Naive thymus-derived CD8-positive, alpha-beta T cell (primary cell): ENCODE measurements around the gene MRPS12. TPM values are rescaled to one million over a fixed set of nuclear protein-coding genes. Genes with fewer than 3 reads are reported as not detected.

Experiments
- ATAC-seq, 2 donors: fragments of 150-1000 bp; cut with Tn5 transposase in 1 of 2; sonication (Bioruptor Pico), chemical (Tn5 transposase) in 1 of 2; 1 replicate in 1 of 2; 2 replicates in 1 of 2; pipeline ENCODE4 v1.10.0; 2021; ENCODE audit warnings: mild to moderate bottlenecking in 2 of 2, moderate library complexity in 2 of 2
- POLR2A ChIA-PET: fragments of 350-600 bp; sonication (Branson Sonifier 250); formaldehyde crosslinking; loops from one replicate; lab custom pipeline; 2021; ENCODE audit warnings: antibody characterized with exemption; lab: Charles Lee
- DNase-seq, 10 donors: peaks; one replicate each; pipeline versions ENCODE4 v3.0.0 to v3.0.0-alpha.2; 2020 to 2022
- H3K27ac Mint-ChIP-seq, 10 donors: one replicate each; pipeline ENCODE4 v1.8.0; 2020 to 2022; ENCODE audit warnings: mild to moderate bottlenecking in 10 of 10, mixed read lengths in 10 of 10, moderate library complexity in 4 of 10, inconsistent platforms in 1 of 10
- H3K27me3 Mint-ChIP-seq, 5 donors: one replicate each; pipeline ENCODE4 v1.8.0; 2021 to 2022; ENCODE audit warnings: mixed read lengths in 5 of 5
- H3K36me3 Mint-ChIP-seq, 3 donors: one replicate each; pipeline ENCODE4 v1.8.0; 2020 to 2022; ENCODE audit warnings: mixed read lengths in 3 of 3, mild to moderate bottlenecking in 2 of 3, inconsistent platforms in 1 of 3
- H3K4me1 Mint-ChIP-seq, 4 donors: one replicate each; pipeline ENCODE4 v1.8.0; 2021 to 2022; ENCODE audit warnings: mixed read lengths in 4 of 4
- H3K4me3 Mint-ChIP-seq, 10 donors: one replicate each; pipeline ENCODE4 v1.8.0; 2020 to 2022; ENCODE audit warnings: mild to moderate bottlenecking in 10 of 10, mixed read lengths in 10 of 10, moderate library complexity in 6 of 10, inconsistent platforms in 1 of 10
- H3K9me3 Mint-ChIP-seq, 9 donors: one replicate each; pipeline ENCODE4 v1.8.0; 2020 to 2022; ENCODE audit warnings: mixed read lengths in 9 of 9, mild to moderate bottlenecking in 3 of 9, inconsistent platforms in 1 of 9, moderate library complexity in 1 of 9
- polyA plus RNA-seq, 3 donors: library from polyadenylated mRNA; unstranded; fragments of 300-500 nt; fragmentation: Illumina TruSeq; gene quantifications; one replicate each; pipeline ENCODE4 v1.2.3, GENCODE V29; 2021
- total RNA-seq, 8 experiments: library from RNA in 2 of 8; stranded (reverse) in 2 of 8; gene quantifications; one replicate each; pipeline ENCODE4 v1.2.3 and lab custom pipeline; 2021 to 2026

MRPS12 gene
- total and polyA plus RNA-seq, 5 experiments from 2014 or later: 25.6 to 87.7 (median 71.7) TPM

DNA sequence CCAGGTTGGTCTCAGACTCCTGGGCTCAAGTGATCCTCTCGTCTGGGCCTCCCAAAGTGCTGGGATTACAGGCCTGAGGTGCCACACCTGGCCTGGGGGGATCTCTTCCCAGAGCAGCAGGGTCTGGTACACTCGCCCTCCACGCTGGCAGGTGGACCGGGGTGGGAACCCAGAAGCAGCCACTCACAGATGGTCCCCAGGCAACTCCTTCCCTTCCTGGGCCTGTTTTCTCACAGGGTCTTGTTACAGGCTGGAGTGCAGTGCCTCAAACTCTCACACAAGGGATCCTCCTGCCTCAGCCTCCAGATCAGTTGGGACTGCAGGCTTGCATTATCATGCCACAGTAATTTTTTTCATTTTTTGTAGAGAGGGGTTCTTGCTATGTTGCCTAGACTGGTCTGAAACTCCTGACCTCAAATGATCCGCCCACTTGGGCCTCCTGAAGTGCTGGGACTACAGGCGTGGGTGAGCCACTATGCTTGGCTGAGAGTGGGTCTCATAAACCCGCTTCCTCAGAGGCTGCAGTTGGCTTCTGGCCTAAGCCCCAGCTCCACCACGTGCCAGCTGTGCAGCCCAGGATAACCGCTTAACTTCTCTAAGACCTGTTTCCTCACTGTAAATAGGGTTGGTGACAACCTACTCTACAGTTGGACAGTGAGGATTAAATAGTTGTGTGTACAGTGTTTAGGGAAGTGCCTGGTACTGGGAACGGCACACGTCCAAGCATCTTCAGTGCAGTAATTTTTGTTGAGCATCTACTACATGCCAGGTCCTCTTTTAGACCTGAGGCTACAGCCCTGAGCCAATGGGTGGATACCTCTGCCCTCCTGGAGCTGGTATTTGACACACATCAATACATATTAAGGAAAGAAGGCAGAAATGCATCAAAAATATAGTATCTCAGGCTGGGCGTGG, 17.9 kb upstream of the MRPS12 start:
- Mint-ChIP-seq H3K36me3 (peaks cover 0 to 15% (median 3%) of the 10 kb centered on the region in 3 donors), H3K27ac (peak overlapping the region in 3 of 10 donors; percentile 10 to 37 (median 29)), H3K27me3 (no peaks in the 10 kb centered on the region), H3K4me1 (peaks cover 10 to 30% (median 12%) of the 10 kb centered on the region in 4 donors), H3K4me3 (no peak overlapping the region), H3K9me3 (no peaks in the 10 kb centered on the region)
- POLR2A ChIA-PET: no interaction called here
- DNase-seq (peak in 1 of 10 donors; percentile 22), ATAC-seq (no peak)

DNA sequence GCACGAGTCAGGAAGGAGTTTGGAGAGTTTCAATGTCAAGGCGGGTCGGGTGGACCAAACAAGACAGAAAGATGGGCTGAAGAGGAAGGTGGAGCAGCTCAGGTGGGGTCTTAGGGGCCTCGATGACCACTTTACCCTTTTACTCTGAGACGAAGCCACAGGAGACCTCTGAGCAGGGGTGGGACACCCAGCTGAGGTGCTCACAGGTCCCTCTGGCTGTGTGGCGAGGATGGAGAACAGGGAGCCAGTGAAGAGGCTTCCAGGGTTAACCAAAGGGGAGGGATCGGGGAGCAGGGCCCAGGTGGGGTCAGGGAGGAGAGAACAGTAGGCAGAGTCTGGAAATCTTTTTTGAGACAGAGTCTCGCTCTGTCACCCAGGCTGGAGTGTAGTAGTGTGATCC, 16.8 kb upstream of the MRPS12 start:
- peaks cover 4 to 22% (median 5%) of the 10 kb centered on the region in 4 donors for H3K4me1 Mint-ChIP-seq
- POLR2A ChIA-PET: interaction anchor here (0.7 kb wide), 1 partner anchor 520 kb away, joined by 7 read pairs; no protein-coding TSS in a partner anchor

DNA sequence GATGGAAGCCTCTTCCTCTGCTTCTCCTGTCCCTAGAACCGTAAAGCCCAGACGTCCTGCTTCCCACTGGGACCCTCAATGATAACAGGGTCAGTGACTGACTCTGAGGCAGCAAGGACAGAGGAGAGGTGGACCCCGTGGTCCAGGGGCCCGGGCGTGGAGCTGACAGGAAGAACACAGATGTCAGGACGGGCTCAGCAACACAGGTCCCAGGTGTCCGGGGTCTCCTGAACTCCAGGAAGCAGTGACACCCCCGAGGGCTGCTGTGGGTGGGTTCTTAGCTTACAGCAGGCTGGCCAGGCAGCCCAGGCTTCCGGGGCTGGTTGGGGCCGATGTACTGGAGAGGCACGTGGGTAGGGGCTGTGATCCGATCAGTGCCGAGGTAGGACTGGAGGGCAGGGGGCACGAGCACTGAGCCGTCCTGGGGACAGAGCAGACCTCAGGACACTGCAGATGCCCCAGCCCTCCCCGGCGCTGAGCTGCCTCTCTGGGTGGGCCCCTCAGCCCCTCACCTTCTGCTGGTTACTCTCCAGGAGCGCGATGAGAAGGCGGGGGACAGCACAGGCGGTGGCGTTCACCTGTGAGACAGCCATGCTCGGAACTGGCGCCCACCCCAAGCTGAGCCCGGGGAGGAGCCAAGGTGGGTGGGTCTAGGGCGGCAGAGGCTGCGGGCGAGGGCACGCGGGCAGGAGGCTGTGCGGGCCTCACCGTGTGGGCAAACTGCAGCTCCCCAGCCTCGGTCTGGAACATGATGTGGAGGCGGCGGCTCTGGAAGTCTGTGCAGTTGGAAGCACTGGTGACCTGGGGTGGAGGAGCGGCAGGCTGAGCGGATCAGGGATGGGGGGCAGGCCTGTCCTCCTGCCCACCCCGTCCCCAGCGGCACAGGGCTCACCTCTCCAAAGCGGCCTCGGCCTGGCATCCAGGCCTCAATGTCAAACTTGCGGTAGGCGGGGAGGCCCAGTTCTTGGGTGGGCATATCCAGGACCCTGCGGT, 15.1 kb upstream of the MRPS12 start:
- no peak for ATAC-seq
- peaks cover 0 to 8% (median 0%) of the 10 kb centered on the region in 3 donors for H3K36me3 Mint-ChIP-seq
- peak overlapping the region in 2 of 10 donors; percentile 35 for H3K27ac Mint-ChIP-seq
- POLR2A ChIA-PET: interaction anchor here (0.7 kb wide), 1 partner anchor 15 kb away, joined by 3 read pairs; the partner anchor contains the start of genes MRPS12 and SARS2
- H3K4me1 Mint-ChIP-seq: peaks cover 0 to 9% (median 3%) of the 10 kb centered on the region in 4 donors
- no peaks in the 10 kb centered on the region for H3K27me3 Mint-ChIP-seq
- H3K4me3 Mint-ChIP-seq: no peak overlapping the region
- peak in 1 of 10 donors; percentile 59 for DNase-seq
- no peaks in the 10 kb centered on the region for H3K9me3 Mint-ChIP-seq

More for the DNA sequence above, 16.8 kb upstream of the MRPS12 start:
- DNase-seq (peak in 1 of 10 donors; percentile 37), ATAC-seq (no peak)
- Mint-ChIP-seq H3K9me3 (no peaks in the 10 kb centered on the region), H3K4me3 (no peak overlapping the region), H3K27ac (peak overlapping the region in 2 of 10 donors; percentile 9 to 44), H3K36me3 (peaks cover 0 to 9% (median 0%) of the 10 kb centered on the region in 3 donors), H3K27me3 (no peaks in the 10 kb centered on the region)

DNA sequence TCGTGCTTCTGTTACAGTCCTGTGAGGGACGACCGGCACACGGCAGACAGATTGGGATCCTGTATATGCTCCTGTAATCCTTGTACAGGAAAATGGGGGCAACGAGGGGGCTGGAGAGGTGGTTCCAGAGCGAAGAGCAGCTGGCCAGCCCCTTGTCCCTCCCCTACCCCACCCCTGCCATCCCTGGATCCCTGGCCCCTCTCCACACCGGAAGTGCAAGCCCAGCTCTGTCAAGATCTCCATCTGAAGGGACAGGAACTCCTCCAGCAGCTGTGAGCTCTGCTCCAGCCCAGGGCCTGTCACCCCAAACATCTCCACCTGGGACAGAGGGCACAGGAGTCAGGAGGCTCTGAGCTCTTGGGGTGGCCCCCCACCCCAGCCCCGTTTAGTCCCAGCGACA, 13.2 kb upstream of the MRPS12 start:
- Mint-ChIP-seq H3K27me3 (no peaks in the 10 kb centered on the region), H3K27ac (no peak overlapping the region), H3K36me3 (peaks cover 5 to 15% (median 7%) of the 10 kb centered on the region in 3 donors), H3K9me3 (no peaks in the 10 kb centered on the region), H3K4me1 (peaks cover 0 to 4% (median 1%) of the 10 kb centered on the region in 4 donors), H3K4me3 (no peak overlapping the region)
- ATAC-seq: no peak
- DNase-seq: peak in 1 of 10 donors; percentile 35
- POLR2A ChIA-PET: interaction anchor here (1.3 kb wide), 1 partner anchor 13 kb away, joined by 5 read pairs; the partner anchor contains the start of genes MRPS12 and SARS2

DNA sequence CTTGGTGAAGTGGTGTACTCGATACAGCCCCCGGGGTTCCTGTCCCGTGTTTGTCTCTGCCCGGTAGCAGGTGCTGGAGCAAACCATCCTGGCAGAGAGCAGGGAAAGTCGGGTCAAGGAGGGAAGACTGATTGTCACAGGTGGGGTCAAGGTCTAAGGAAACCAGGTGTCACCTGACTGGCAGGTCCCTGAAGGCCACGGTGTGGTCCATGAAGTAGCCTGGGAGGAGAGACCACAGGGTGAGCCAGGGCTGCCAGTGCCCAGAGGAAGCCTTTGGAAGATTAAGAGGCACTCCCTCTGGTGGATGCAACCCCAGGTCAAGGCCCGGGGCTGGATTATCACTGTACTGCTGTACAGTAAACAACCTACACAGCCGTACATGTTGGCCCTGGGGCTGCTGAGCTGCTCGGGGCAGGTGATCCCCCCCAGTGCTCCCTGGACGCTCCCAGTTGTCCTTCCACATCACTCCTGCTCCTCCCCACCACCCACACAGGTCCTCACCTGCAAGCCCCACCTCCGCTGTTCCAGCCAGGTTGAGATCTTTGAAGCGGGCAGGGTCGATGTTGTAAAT, 12.7 kb upstream of the MRPS12 start:
- Mint-ChIP-seq H3K4me3 (no peak overlapping the region), H3K36me3 (peaks cover 5 to 20% (median 7%) of the 10 kb centered on the region in 3 donors), H3K27me3 (no peaks in the 10 kb centered on the region), H3K27ac (peak overlapping the region in 2 of 10 donors; percentile 42 to 44), H3K4me1 (peaks cover 0 to 3% (median 0%) of the 10 kb centered on the region in 4 donors), H3K9me3 (no peaks in the 10 kb centered on the region)
- DNase-seq: peak in 1 of 10 donors; percentile 22
- POLR2A ChIA-PET: interaction anchor here (1.3 kb wide), 1 partner anchor 13 kb away, joined by 5 read pairs; the partner anchor contains the start of genes MRPS12 and SARS2
- no peak for ATAC-seq

DNA sequence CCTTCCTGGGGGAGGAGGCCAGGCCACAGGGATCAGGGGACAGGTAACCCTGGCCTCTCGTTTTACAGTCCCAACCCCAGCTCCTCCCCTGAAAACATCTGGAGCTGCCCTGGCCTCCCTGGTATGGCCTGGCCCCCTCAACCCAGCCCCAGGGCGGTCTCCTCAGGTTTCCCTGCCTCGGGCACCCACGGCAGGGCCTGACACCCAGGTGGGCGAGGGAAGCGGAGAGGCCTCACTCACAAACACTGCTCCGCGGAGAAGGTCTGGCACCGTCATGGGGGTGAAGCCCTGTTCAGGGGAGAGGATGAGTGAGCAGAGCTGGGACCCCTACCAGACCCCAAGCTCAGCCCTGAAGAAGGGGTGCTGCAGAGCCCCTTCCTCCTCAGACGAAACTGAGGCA, 12.2 kb upstream of the MRPS12 start:
- H3K36me3 Mint-ChIP-seq: peaks cover 5 to 22% (median 7%) of the 10 kb centered on the region in 3 donors
- no peaks in the 10 kb centered on the region for H3K27me3 Mint-ChIP-seq
- POLR2A ChIA-PET: interaction anchor here (1.3 kb wide), 1 partner anchor 12 kb away, joined by 5 read pairs; the partner anchor contains the start of genes MRPS12 and SARS2
- ATAC-seq (no peak), DNase-seq (peak in 1 of 10 donors; percentile 42)
- H3K27ac Mint-ChIP-seq: no peak overlapping the region
- no peak overlapping the region for H3K4me3 Mint-ChIP-seq
- peaks cover 0 to 3% (median 0%) of the 10 kb centered on the region in 4 donors for H3K4me1 Mint-ChIP-seq
- no peaks in the 10 kb centered on the region for H3K9me3 Mint-ChIP-seq

DNA sequence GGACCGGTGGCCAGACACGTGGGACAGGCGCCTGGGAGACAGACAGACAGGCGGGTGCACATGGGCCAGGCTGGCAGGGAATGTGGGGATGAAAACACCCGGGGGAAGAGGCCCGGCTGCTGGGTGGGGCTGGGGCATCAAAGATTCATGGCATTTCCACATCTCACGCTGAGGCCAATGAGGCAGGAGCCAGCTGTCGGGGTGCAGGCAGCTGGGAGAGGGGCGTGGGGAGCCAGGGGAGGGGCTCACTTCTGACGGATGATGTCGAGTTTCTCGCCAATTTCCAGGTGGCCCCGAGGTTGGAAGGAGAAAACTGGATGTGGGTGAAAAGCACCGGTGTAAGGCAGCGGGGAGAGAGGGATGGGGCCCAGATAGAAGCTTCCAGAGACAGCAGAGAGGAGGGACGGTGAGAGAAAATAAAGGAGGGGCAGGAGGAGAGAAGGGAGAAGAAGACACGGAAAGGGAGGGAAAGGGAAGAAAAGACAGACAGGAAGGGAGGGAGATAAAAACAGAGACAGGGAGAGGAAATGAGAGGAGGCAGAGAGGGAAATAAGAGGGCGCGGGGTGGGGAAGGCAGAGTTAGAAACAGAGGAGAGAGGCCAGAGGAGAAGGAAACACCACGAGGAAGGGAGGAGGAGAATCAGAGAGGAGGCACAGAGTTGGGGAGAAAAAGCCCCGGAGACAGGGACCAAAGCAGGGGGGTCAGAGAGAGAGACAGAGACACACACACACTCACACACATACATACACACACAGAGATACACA, 10.7 kb upstream of the MRPS12 start:
- Mint-ChIP-seq H3K9me3 (no peaks in the 10 kb centered on the region), H3K27ac (no peak overlapping the region), H3K4me1 (peaks cover 0 to 9% (median 3%) of the 10 kb centered on the region in 4 donors), H3K4me3 (no peak overlapping the region), H3K36me3 (peaks cover 5 to 31% (median 15%) of the 10 kb centered on the region in 3 donors), H3K27me3 (no peaks in the 10 kb centered on the region)
- no peak for ATAC-seq
- DNase-seq: peak in 1 of 10 donors; percentile 52
- POLR2A ChIA-PET: no interaction called here

DNA sequence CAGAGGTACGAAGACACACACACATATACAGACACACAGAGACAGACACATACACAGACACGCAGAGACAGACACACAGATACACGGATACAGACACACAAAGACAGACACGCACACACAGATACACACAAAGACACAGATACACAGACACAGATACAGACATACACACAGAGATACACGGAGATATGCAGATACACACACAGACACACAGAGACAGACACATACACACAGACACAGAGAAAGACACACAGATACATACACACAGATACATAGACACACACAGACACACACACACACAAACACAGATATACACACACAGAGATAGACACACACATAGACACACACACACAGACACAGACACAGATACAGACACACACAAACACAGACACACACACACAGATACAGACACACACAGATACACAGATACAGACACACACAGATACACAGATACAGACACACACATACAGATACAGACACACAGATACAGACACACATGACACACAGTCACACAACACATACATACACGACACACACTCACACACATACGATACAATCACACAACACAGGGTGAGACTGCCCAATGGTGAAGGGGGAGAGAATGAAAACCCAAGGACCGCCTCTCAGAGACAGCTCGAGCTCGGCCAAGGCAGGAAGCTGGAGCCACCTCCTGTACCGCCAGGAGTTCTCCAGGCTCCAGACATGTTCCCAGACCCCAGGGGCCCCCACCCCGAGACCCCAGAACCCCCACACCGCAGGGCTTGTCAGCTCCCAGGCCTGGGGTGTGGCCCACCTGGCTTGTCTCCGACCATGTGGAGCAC, 9.9 kb upstream of the MRPS12 start:
- H3K4me3 Mint-ChIP-seq: no peak overlapping the region
- ATAC-seq (no peak), DNase-seq (no peak)
- H3K27ac Mint-ChIP-seq: no peak overlapping the region
- peaks cover 5 to 37% (median 19%) of the 10 kb centered on the region in 3 donors for H3K36me3 Mint-ChIP-seq
- peaks cover 0 to 14% (median 3%) of the 10 kb centered on the region in 4 donors for H3K4me1 Mint-ChIP-seq
- no peaks in the 10 kb centered on the region for H3K27me3 Mint-ChIP-seq
- POLR2A ChIA-PET: no interaction called here
- H3K9me3 Mint-ChIP-seq: no peaks in the 10 kb centered on the region

DNA sequence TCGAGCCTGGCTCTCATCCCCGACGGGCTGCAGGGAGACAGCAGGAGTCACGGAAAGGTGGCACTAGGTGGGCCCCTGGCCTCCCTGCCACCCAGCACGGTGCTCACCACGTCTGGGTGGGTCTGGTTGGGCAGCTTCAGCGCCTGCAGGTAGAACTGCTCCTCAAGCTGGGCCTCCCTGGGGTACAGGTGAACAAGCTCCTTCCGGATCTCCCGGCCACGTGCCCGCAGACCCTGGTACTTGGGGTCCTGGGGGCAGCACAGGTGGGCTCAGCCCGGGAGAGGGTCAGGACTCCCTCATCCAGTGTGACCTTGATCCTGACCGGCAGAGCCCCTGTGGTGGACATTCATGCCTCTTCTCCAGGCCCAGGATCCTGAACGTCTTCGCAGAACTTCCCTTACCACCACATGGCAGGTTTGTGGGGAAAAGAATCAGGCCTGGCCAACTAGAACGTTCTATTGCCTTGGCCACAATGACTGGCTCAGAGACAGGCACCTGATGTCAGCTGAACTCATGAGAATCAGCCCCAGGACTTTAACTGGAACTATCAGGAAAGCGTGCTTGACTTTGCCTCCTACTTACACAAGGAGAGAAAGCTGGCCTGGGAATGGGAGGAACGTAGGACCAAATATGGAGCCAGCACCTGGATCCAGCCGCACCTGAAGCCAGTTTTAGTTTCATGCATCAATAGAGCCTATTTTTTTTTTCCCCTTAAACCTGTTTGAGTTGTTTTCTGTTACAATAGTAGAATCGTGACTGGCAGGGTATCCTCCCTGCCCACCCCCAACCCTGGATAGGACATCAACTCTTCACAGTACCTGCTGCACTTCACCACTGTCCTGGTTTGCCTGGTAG, 9.1 kb upstream of the MRPS12 start:
- POLR2A ChIA-PET: no interaction called here
- Mint-ChIP-seq H3K36me3 (peaks cover 5 to 45% (median 19%) of the 10 kb centered on the region in 3 donors), H3K4me3 (no peak overlapping the region), H3K4me1 (peaks cover 0 to 14% (median 3%) of the 10 kb centered on the region in 4 donors), H3K27me3 (no peaks in the 10 kb centered on the region), H3K9me3 (no peaks in the 10 kb centered on the region), H3K27ac (peak overlapping the region in 2 of 10 donors; percentile 29 to 48)
- no peak for ATAC-seq
- peak in 1 of 10 donors; percentile 49 for DNase-seq

DNA sequence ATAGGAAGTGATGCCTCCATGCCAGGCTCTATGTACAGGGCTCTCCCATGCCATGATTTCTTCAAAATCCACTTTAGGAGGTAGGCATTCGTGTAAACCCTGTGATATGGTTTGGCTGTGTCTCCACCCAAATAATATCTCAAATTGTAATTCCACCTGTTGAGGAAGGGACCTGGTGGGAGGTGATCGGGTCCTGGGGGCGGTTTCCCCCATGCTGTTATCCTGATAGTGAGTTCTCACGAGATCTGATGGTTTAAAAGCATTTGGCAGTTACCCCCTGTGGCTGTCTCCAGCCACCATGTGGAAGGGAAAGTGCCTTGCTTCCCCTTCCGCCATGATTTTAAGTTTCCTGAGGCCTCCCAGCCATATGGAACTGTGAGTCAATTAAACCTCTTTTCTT, 8.3 kb upstream of the MRPS12 start:
- Mint-ChIP-seq H3K27ac (no peak overlapping the region), H3K4me3 (no peak overlapping the region), H3K9me3 (no peaks in the 10 kb centered on the region), H3K4me1 (peaks cover 0 to 14% (median 3%) of the 10 kb centered on the region in 4 donors), H3K27me3 (no peaks in the 10 kb centered on the region), H3K36me3 (peaks cover 5 to 45% (median 19%) of the 10 kb centered on the region in 3 donors)
- DNase-seq (peak in 1 of 10 donors; percentile 2), ATAC-seq (no peak)
- POLR2A ChIA-PET: no interaction called here
